Fibroblast of lung (primary cell): ENCODE results near the gene UNKL.

Experiments
- EZH2 ChIP-seq: IDR thresholded peaks from 2 replicates; pipeline ENCODE4 v1.5.1; 2012; ENCODE audit warnings: low read length, control low read depth, mild to moderate bottlenecking; ENCODE audit errors: missing control alignments
- TF ChIP-seq, protein P1 (sequence below), 2 donors: IDR thresholded peaks in 1 of 2; conservative IDR thresholded peaks in 1 of 2; 1 replicate in 1 of 2; 2 replicates in 1 of 2; pipeline ENCODE4 v1.5.1; 2011 to 2012; ENCODE audit warnings: low read length in 2 of 2, control low read depth in 1 of 2, inconsistent platforms in 1 of 2, low read depth in 1 of 2, mild to moderate bottlenecking in 1 of 2

DNA sequence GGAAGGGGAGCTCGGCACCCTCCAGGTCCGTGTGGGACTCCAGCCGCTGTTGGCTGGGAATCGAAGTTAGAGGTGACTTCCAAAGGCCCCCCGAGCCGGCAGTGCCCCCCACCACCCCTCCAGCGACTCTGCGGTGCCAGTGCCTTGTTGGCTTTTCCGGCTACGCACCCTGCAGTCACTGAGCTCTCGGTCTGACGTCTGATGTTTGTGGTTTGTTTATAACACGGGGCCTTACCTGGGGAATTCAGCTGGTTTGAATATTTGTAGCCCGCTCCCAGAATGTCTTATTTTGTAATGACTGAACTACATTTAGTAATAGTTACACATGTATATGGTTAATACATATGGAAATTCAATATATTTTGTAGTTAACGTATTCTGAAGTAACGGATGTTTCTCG lies 88.1 kb downstream of the UNKL start:
- TF ChIP-seq, protein P1, sequence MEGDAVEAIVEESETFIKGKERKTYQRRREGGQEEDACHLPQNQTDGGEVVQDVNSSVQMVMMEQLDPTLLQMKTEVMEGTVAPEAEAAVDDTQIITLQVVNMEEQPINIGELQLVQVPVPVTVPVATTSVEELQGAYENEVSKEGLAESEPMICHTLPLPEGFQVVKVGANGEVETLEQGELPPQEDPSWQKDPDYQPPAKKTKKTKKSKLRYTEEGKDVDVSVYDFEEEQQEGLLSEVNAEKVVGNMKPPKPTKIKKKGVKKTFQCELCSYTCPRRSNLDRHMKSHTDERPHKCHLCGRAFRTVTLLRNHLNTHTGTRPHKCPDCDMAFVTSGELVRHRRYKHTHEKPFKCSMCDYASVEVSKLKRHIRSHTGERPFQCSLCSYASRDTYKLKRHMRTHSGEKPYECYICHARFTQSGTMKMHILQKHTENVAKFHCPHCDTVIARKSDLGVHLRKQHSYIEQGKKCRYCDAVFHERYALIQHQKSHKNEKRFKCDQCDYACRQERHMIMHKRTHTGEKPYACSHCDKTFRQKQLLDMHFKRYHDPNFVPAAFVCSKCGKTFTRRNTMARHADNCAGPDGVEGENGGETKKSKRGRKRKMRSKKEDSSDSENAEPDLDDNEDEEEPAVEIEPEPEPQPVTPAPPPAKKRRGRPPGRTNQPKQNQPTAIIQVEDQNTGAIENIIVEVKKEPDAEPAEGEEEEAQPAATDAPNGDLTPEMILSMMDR (conservative IDR thresholded peaks at IDR 0.05 in 1 of 2, IDR thresholded peaks at IDR 0.05 in 1 of 2; ENCODE audit: low read depth in 1 of 2, low read length in 2 of 2): no peak
- TF ChIP-seq EZH2: no peak
